GM19324 (cell line): ENCODE measurements around the gene ARAP2.

Source experiments
- ATAC-seq: cut with Tn5 transposase; IDR thresholded peaks from one replicate; pipeline ENCODE4 v1.9.1; 2021; ENCODE audit warnings: mild to moderate bottlenecking, moderate library complexity; ENCODE audit not compliant: unreplicated experiment, low FRiP score

Gene ARAP2

DNA sequence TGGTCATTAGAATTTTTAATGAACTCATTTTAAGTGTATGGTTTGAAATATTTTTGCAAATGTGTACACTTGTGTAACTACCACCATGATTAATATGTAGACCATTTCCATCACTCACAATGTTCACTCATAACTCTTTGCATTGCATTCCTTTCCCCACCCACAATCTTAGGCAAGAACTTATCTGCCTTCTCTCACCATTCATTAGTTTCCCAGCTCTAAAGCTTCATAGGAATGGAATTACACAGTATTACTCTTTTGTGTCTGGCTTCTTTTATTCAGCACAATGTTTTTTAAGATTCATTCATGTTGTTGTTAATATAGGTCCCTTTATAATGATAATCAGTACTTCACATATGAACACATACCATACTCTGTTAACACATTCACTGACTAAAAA lies 106.1 kb downstream of the ARAP2 start:
- no peak for ATAC-seq

DNA sequence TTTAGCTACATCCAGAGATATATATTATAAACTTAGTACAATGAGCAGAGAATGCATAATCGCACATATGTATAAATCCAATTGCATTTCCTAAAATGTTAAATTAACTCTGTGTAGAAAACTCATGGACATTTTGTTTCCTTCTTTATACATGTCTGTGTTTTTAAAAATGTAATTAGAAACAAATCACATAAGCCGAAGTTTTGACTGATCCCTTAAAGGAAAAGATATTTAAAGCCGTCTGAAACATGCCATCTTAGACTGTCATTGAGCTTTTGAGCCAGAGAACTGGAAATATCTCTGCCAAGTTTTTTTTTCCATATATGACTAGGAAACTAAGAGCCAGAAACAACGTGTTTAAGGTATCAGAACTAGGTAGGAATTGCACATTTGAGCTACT lies 107.0 kb downstream of the ARAP2 start:
- ATAC-seq, result no peak

DNA sequence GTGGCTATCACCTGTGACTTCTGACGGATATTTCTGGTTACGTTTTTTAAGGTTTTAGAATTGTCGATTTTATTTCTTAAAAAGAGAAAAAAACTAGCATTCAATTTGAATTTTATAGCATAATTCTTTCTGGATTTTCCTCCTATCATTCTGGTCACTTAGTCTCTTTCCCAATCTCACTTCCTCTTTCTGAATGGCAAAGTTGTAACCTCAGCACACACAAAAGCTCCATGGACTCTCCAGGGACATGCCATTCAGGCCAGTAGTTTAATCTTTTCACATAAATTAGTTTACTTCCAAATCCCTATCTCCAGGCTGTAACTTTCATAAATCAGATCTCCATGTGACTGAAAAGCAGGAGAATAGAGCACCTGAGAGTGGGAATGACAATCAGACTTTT lies 110.7 kb downstream of the ARAP2 start:
- ATAC-seq, result no peak

DNA sequence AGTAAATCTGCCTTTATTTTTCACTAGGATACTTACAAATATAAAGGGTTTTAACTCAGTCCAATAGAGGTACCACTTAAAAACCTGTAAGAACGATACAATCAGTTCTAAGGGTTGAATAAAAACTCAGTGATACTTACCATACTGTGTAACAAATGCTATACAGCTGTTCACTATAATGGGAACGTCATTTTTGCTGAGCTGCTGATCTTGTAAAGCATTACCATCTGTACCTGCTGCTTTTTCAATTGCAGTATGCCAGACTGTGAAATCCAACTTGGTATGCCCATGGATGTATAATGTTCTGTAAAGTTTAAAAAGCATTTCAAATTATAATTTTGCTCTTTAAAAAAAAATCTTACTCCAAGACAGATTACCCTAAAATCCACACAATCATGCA lies 111.2 kb downstream of the ARAP2 start:
- no peak for ATAC-seq

DNA sequence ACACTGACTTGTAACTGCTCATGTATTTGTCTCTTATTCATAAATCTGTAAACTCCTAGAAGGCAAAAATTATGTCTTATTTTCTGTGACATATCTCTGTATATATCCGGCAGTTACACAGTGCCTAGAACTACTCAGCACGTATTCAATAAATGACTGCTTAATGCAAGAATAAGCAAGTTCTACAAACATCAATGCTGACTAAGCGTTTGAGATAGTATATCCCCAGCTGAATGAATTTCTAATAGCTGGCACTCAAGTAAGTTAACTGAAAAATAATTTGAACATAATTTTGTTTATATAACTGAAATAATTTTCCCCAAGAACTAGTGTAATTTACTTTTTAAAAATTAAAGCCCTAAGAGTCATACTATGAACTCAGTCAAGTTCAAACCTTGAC lies 113.7 kb downstream of the ARAP2 start:
- no peak for ATAC-seq

DNA sequence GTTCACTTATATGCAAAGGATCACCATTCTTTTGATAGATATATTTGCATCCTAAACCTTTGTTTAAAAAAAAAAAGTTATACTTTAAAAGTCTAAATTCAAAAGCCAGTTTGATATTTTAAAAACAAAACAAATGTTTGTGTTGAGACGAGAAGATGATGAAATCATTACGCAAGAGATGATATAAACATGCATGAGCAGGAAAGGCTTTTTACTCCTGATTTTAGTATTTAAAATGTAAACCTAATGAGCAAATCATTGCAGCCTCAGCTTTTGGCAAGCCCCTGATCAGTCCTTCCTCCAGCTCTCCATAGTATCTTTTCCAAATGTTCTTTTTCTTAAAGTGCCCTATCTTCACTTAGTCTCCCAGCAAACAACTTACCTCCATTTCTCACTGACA lies 115.6 kb downstream of the ARAP2 start:
- ATAC-seq, result no peak

DNA sequence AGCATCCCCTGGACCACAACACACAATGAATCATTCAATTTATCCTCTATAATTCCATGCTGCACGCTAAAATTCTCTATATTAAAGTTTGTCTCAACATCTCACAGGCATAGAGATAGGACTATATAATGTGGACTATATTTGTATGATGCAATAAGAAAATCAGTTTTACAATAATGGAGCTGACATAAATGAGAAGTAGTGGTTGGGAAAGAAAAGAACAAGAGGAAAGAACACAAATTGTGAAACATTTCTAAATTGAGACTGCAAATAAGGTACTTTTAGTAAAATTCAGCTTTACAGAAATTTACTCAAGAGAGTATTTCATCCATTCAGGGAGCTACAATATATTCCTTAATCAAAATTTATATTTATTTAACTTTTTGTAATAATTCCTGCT lies 120.4 kb downstream of the ARAP2 start:
- ATAC-seq, result no peak

DNA sequence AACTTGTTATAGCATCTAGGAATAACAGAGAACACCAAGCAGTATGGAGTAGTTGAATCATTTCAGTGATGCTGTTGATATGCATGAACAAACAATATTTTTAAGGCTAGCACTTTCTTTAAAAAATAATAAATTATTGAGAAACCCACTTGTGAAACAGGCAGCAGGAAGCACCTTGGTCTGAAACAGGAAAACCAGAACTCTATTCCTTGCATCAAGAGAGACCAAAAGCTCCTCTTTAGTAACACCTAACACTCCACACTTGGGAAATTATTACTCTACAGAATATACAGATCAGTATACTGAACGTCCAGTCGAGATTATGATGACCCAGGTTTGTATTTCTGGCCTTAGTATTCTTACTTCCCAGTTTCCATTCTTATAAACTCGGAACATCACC lies 129.0 kb downstream of the ARAP2 start:
- ATAC-seq, result no peak

DNA sequence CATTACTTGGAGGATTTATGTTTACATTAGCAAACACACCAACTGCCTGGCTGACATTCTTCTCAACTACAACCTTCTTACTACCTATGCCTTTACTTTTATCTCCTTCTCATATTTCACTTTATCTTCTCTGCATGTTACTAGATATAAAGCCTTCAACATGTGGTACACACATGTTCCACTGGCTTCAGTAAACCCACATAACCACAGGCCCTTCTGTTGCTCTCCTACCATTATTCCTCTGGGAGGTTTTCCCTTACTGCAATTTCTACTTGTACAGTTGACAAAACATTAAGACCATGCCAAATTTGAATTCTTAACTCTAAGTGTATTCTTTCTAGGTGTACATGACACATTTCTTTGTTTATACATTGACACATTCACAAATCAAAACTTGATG lies 133.1 kb downstream of the ARAP2 start:
- ATAC-seq, result no peak

DNA sequence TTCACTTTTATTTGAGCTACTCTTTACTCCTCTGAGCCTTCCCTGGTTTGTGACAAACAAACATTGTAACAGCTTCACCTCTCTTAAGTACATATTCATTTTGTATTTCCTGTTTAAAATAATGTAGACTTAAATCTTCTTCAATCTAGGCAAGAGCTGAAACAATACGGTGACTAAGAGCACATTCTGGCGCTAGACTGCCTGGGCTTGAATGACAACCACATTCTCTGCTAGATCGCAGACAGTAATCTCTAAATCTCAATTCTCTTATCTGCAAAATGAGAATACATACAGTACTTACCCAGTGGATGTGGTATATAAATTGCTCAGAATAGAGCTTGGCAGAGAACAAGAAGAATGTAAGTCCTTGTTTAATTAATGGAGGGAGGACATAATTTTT lies 144.8 kb downstream of the ARAP2 start:
- ATAC-seq, result no peak

DNA sequence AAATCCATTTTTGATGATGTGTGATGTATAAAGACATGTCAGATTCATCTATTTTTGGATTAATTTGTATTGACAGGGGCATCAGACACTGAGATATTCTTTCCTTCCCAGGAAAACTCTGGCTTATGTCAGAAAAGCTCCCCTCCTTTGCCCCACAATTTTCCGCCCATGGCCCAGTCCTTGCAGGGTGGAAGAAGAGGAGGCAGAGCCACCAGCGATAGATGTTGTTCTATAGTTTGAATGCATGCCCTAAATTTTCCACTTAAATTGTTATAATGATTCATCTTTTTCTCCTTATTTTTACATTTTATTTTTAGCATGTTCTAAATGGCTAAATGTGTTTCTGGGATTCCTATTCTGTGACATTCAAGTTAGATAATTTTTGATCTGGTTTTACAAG lies 149.3 kb downstream of the ARAP2 start:
- ATAC-seq, result no peak

DNA sequence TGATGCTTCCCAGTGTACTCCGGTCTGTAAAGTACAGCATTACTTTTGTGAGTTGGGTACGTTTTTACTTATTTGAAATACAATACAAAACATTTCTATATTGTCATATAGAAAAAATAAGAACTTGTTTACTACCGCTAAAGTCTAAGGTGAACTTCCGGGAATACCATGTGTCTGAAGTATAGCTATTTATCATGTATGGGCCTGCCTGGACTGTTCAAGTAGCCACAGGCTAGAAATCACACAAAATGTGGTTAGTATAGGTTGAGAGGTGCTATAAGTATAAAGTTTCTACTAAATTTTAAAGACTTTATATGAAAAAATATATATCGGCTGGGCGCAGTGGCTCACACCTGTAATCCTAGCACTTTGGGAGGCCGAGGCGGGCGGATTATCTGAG lies 152.3 kb downstream of the ARAP2 start:
- ATAC-seq, result no peak

DNA sequence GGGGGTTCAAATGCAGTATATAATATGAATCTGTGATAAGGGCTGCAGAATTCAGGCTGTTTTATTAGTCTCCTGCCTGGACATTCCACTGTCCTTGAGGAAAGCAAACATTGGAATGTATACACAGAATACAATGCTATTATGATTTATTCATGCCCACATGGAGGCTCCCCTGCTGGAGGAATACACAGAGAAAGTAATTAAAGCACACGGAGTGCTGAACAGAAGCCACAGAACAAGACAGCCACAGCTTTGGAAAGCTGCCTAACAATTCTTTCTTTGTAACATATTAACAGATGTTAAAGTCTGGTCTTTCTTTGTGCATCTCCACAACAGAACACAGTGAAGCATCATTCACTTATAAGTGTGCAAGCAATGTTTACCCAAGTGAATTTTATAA lies 155.8 kb downstream of the ARAP2 start:
- ATAC-seq, result no peak

DNA sequence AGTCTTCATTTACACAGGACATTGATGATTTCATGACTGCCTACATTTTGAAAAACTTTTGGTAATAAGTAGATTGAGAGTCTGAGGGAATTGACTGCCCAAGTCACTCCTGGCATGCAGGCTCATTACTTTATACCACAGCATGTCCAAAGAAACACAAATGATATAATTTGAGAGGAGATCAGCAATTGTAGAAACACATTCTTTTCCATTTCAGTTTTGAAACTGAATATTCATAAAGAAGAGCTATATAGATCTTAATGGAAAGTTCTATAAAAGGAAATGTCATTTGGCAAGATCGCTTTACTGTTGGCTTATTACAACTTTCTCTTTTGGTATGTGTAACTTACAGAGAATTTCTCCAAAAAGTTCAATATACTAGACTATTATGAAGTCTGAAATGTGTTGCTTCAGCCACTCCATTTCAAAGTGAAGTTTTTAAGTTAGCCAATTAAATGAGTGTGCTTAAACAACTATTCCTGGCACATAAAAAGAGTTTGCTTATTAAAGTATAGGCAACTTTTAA lies 158.0 kb downstream of the ARAP2 start:
- ATAC-seq, result no peak

DNA sequence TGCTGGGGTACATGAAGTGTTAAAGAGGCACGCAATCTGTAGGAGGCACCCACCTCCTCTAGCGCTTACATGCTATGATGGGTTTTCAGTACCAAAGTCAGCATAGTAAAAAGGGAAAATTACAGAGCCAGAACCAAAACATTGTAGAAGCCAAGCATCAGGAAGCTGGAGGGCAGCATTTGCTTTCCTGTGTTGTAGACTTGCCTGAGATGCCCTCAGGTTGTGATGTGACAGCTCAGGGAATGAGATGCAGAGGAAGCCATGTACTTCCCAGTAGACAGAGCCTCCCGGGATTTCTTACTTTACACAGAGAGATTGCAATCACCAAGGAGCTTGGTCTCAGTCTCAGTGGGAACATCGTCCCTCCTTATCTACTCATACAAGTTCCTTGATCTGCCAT lies 161.5 kb downstream of the ARAP2 start:
- ATAC-seq, result no peak

DNA sequence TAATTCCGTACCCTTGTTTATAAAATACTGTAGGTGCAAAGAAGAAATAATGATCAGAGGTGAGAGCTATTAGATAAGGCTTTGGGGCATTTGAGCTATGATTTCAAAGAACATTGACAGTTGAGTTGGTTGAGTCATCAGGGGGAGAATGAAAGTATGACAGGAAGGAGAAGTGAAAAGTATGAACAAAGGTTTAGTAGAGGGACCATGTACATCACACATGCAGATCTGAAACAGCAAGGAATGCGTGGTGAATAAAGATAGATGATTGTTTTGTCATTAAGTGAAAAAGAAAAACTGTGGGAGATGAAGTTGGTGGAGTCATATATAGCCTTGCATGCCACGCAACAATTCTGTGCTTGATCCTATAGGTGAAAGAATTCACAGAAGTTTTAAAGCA lies 163.1 kb downstream of the ARAP2 start:
- ATAC-seq, result peak; percentile 79

DNA sequence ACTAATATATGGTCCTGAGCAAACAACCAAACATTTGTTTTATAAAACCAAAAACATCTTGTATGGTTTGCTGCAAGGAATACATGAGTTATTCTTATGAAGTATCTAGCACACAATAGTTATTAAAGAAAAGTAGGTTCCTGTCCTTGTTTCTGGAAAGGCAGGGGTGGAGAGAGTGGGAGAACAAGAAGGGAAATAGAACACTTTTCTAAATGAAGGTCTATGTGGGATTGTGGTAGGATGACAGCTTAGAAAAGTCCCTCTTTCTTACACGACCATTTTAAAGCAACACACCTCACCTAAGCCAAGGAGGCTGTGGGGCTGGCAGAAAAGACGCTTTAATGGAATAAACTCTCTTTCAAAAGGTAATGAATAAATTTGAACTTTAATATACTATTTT lies 164.6 kb downstream of the ARAP2 start:
- ATAC-seq, result no peak

DNA sequence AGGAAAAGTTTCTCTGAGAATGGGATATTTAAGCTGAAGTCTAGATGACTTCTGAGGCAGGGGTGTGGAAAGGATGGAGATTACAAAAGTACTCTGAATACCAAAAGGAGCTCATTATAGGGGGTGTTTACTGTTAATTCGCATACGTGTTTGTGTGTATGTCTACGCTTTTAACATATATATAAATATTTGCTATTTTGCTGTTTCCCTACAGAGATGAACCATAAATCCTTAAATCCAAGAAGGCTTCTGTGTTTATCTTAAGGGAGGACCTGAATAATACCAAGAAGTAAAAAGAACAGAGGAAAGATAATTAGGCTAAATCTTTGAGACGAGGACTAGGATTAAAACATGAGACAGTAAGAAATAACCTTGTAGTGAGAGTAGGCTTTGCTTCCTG lies 166.0 kb downstream of the ARAP2 start:
- ATAC-seq, result no peak

DNA sequence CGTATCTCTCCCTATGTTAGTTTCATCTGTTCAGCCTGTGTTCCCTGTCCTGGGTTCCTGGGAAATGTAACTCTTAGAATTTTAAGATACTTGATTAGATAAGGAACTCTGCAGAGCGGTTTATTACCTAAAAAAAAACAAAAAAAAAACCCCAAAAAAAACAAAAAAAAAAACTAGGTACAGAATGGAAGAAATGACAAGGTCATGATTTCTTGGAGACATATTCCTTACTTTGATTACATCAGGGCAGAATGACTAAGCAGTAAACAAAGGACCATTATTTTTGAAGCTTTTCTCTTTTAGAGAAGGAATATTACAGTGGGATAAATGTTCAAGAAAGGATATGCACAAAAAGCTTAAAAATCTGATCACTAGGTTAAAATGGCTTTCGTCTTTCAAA lies 171.8 kb downstream of the ARAP2 start:
- no peak for ATAC-seq

DNA sequence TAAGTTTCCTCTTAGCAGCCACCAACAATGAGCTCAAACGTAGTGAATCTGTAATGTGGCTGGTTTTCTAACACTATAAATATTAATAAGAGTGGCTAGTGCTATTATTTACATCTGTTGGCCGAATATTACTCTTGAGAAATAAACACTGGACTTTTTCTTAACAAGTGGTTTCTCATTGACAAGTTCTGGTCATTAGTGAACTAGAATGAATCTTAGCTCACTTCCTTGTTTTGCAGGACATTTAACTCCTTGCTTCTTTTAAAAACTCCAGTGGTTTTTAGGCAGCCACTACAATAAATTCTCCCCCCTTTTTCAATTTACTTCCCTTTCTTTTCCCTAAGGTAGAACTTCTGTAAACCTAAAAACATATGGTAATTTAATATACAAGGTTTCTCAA lies 177.2 kb downstream of the ARAP2 start:
- no peak for ATAC-seq

DNA sequence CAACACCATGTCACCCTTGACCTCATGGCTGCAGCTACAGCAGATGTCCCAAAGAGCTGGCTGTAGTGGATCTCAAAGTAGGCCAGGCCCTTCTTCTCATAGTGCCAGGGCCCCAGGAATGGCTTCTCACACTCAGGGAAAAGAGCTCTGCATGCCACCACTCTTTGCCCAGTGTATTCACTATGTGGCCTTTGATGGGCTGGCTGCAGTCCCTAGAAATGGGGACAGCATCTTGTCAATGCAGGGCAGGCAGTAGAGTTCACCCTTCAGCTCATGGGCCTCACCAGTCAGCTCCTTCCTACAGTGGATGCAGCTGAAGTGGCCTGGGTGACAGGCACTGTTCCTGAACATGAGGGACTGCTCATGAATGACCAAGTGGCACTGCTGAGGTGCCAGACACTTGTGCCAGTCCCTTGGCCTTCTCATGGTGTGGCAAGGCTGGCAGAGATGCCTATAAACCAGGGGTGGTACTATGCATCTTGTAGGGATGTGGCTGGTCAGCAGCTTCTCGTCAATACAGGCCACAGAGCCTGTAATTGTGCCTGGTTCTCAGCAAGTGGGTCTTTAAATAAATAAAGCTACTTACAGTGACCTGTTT lies 178.9 kb downstream of the ARAP2 start:
- no peak for ATAC-seq

DNA sequence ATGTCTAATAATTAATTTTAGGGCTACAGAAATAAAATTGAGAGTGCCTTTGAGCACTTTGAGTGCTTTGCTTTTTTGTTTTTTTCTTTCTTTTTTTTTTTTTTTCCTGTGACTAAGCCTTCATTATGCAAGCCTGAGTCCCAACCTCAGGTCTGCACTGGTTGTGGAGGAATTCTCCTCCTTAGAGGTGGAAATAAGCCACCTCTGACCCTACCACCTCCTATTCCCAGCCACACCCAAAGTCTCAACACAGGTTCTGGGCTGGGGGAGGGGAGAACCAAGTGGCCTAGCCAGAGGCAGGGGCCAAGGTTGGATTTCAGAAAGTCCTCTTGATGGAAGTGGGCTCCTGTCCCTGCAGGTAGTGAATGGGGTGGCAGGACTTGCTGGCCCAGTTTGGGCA lies 180.2 kb downstream of the ARAP2 start:
- no peak for ATAC-seq

DNA sequence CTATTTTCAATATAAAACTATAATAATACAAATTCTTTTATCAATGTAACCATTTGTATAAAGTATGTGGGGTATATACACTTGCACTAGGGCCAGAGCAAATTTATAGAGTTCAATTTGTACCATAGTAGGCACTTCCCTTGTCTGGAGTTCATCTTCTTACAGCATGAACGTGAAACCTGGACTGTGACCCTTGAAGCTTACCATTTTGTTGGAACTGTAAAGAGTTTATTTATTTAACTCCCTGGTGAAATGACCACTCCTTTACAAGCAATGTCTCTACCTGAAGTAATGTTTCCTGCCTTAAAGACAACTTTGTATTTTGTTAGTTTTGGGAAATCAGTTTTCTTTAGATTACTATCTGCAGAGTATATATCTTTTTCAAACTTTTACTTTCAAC lies 188.2 kb downstream of the ARAP2 start:
- ATAC-seq, result no peak
